T-helper 1 cell treated with Interleukin-12 subunit alpha and Interleukin-12 subunit beta and Interleukin-4 antibody, amounts not matched to agents 30 μg/mL and 1 μg/mL, for 36 hours (primary cell): ENCODE data around the gene ROR1.

Experiments used
- H3K27ac Mint-ChIP-seq: one replicate; pipeline ENCODE4 v1.8.0; 2021; ENCODE audit warnings: mild to moderate bottlenecking, mixed read lengths
- H3K27me3 Mint-ChIP-seq: one replicate; pipeline ENCODE4 v1.8.0; 2021; ENCODE audit warnings: low read depth, mixed read lengths
- H3K36me3 Mint-ChIP-seq: one replicate; pipeline ENCODE4 v1.8.0; 2021; ENCODE audit warnings: low read depth, mixed read lengths
- H3K4me1 Mint-ChIP-seq: one replicate; pipeline ENCODE4 v1.8.0; 2021; ENCODE audit warnings: low read depth, mixed read lengths
- H3K4me3 Mint-ChIP-seq: one replicate; pipeline ENCODE4 v1.8.0; 2021; ENCODE audit warnings: mild to moderate bottlenecking, moderate library complexity, mixed read lengths
- H3K9me3 Mint-ChIP-seq: one replicate; pipeline ENCODE4 v1.8.0; 2021; ENCODE audit warnings: mixed read lengths

The ROR1 gene

DNA sequence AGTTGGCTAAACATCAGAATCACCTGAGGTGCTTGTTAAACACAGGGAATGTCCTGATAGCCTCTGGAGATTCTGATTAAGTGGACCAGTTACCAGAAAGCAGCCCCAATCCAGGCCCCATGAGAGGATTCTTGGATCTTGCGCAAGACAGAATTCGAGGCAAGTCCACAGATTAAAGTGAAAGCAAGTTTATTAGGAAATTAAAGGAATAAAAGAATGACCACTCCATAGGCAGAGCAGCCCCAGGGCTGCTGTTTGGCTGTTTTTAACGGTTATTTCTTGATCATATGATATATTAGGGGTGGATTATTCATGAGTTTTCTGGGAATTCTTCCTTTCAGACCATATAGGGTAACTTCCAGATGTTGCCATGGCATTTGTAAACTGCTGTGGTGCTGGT, 176.2 kb downstream of the ROR1 start:
- Mint-ChIP-seq H3K36me3 (no peaks in the 10 kb centered on the region), H3K4me3 (no peak overlapping the region), H3K9me3 (peaks cover 4% of the 10 kb centered on the region), H3K27ac (no peak overlapping the region), H3K4me1 (no peaks in the 10 kb centered on the region), H3K27me3 (no peaks in the 10 kb centered on the region)

GRCh38 chr1:63951059-63951946, 177.5 kb downstream of the ROR1 start:
- Mint-ChIP-seq H3K4me1 (no peaks in the 10 kb centered on the region), H3K4me3 (no peak overlapping the region), H3K9me3 (peaks cover 4% of the 10 kb centered on the region), H3K36me3 (no peaks in the 10 kb centered on the region), H3K27ac (no peak overlapping the region), H3K27me3 (no peaks in the 10 kb centered on the region)

- H3K27me3 Mint-ChIP-seq = no peaks in the 10 kb centered on the region
- H3K9me3 Mint-ChIP-seq = peaks cover 17% of the 10 kb centered on the region
- no peaks in the 10 kb centered on the region for H3K4me1 Mint-ChIP-seq
- H3K36me3 Mint-ChIP-seq = no peaks in the 10 kb centered on the region
- H3K27ac Mint-ChIP-seq = no peak overlapping the region
- no peak overlapping the region for H3K4me3 Mint-ChIP-seq
These were observed 180.4 kb downstream of the ROR1 start for GRCh38 chr1:63954187-63954586.

DNA sequence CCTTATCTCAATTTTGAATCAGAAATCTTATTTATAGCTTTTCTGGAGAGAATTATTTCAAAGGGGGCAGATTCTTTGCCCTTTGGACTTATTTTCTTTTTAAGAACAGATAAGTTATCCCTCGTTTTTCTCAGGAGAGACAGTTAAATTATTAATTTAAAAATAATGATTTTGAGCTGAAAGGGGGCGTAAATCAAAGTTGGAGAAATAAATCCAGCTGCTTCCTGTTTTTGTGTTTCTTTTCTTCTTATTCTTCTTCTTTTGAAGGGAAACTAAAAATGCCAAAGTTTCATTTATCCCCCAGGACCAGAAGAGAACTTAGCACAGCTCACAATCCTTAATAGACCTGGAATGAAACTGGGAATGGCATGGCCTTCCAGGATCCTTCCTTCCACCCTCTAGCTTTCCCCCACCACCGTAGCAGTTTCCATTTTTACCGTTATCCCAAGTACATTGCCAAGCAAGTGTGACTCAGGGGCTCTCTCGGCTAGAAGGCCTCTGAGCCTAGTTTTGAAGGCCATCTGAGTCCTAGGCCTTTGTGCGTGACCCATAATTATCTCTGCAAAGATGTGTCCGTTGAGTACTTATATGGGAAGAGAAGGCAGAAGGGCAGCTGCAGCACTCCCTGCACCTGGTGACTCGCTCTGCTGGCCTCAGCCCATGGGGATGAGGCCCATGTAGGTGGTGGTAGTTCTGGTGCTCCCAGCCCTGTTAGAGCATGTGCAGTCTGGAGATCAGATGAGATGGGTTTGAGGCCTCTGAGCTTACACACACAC, 181.7 kb downstream of the ROR1 start:
- peaks cover 2% of the 10 kb centered on the region for H3K36me3 Mint-ChIP-seq
- peaks cover 23% of the 10 kb centered on the region for H3K9me3 Mint-ChIP-seq
- no peak overlapping the region for H3K4me3 Mint-ChIP-seq
- H3K4me1 Mint-ChIP-seq = no peaks in the 10 kb centered on the region
- H3K27me3 Mint-ChIP-seq = no peaks in the 10 kb centered on the region
- H3K27ac Mint-ChIP-seq = no peak overlapping the region

- no peaks in the 10 kb centered on the region for H3K27me3 Mint-ChIP-seq
- H3K36me3 Mint-ChIP-seq = peaks cover 2% of the 10 kb centered on the region
- no peak overlapping the region for H3K27ac Mint-ChIP-seq
- H3K9me3 Mint-ChIP-seq = peaks cover 23% of the 10 kb centered on the region
- H3K4me3 Mint-ChIP-seq = no peak overlapping the region
- no peaks in the 10 kb centered on the region for H3K4me1 Mint-ChIP-seq
These were observed 184.7 kb downstream of the ROR1 start for GRCh38 chr1:63958556-63958955.

- Mint-ChIP-seq H3K27me3 (peaks cover under 1% of the 10 kb centered on the region), H3K4me1 (no peaks in the 10 kb centered on the region), H3K9me3 (peaks cover 19% of the 10 kb centered on the region), H3K27ac (no peak overlapping the region), H3K4me3 (no peak overlapping the region), H3K36me3 (peaks cover 2% of the 10 kb centered on the region)
These were observed 186.5 kb downstream of the ROR1 start for GRCh38 chr1:63960326-63960725.

DNA sequence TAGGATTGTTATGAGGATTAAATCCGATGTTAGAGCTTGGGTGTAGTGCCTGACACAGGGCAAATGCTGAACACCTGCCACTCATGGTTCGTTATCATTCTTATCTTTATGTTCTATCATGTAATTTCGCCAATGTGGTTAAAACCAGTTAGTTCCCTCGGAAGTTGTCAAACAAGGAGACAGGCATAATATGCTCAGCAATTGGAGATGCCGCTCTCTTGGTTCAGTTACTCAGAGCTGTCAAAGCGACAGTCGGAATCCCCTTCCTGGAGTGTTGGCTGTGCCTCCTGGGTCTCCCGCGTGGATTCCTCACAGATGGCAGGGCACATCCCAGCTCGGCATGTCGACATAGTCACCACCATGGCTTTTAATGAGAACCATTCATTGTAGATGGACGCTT, 192.2 kb downstream of the ROR1 start:
- no peaks in the 10 kb centered on the region for H3K9me3 Mint-ChIP-seq
- no peak overlapping the region for H3K4me3 Mint-ChIP-seq
- H3K36me3 Mint-ChIP-seq = no peaks in the 10 kb centered on the region
- no peaks in the 10 kb centered on the region for H3K4me1 Mint-ChIP-seq
- no peak overlapping the region for H3K27ac Mint-ChIP-seq
- H3K27me3 Mint-ChIP-seq = peaks cover 16% of the 10 kb centered on the region

GRCh38 chr1:63967901-63968300, 194.1 kb downstream of the ROR1 start:
- H3K9me3 Mint-ChIP-seq = no peaks in the 10 kb centered on the region
- H3K4me1 Mint-ChIP-seq = no peaks in the 10 kb centered on the region
- no peak overlapping the region for H3K27ac Mint-ChIP-seq
- peaks cover 16% of the 10 kb centered on the region for H3K27me3 Mint-ChIP-seq
- H3K4me3 Mint-ChIP-seq = no peak overlapping the region
- no peaks in the 10 kb centered on the region for H3K36me3 Mint-ChIP-seq

DNA sequence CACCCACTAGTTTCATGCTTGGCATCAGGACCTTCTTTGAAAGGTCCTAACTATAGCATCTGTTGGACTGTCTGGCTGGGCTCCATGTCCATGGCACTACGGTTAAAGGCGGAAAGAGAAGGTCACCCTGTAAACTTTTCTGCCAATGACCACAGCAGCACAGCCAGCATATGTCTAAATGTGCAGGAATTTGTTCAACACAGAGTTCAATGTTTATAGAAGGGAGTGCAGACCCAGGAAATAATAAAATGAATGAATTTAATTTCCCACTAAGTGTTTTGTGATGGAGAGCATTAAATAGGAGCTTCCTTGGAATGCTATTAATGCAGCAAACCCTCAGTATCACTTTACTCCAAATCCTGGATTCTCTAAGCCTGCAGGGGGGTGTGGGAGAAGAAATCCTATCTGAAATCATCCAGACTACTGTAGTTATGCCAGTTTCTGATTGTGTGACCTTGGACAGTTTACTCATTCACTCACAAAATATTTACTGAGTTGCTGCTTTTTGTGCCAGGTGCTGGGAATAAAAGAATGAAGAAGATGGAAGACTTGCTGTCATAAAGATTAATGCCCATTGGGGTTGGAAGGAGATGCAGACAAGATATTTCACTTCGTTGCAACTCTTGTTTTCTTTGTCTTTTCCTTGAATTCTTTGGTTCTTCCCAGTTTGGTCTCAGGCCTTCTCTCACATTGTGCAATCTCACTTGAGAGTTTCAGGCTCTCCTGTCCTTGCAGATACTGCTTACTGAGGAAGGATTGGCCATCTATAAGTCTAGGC, 195.0 kb downstream of the ROR1 start:
- Mint-ChIP-seq H3K36me3 (no peaks in the 10 kb centered on the region), H3K4me1 (no peaks in the 10 kb centered on the region), H3K9me3 (no peaks in the 10 kb centered on the region), H3K27ac (no peak overlapping the region), H3K27me3 (peaks cover 16% of the 10 kb centered on the region), H3K4me3 (no peak overlapping the region)

GRCh38 chr1:63969441-63969901, 195.7 kb downstream of the ROR1 start:
- Mint-ChIP-seq H3K36me3 (no peaks in the 10 kb centered on the region), H3K9me3 (no peaks in the 10 kb centered on the region), H3K4me1 (no peaks in the 10 kb centered on the region), H3K4me3 (no peak overlapping the region), H3K27me3 (peaks cover 16% of the 10 kb centered on the region), H3K27ac (no peak overlapping the region)

- no peaks in the 10 kb centered on the region for H3K4me1 Mint-ChIP-seq
- peaks cover 7% of the 10 kb centered on the region for H3K27me3 Mint-ChIP-seq
- no peak overlapping the region for H3K27ac Mint-ChIP-seq
- no peak overlapping the region for H3K4me3 Mint-ChIP-seq
- no peaks in the 10 kb centered on the region for H3K9me3 Mint-ChIP-seq
- no peaks in the 10 kb centered on the region for H3K36me3 Mint-ChIP-seq
These were observed 197.7 kb downstream of the ROR1 start for GRCh38 chr1:63971557-63971956.

DNA sequence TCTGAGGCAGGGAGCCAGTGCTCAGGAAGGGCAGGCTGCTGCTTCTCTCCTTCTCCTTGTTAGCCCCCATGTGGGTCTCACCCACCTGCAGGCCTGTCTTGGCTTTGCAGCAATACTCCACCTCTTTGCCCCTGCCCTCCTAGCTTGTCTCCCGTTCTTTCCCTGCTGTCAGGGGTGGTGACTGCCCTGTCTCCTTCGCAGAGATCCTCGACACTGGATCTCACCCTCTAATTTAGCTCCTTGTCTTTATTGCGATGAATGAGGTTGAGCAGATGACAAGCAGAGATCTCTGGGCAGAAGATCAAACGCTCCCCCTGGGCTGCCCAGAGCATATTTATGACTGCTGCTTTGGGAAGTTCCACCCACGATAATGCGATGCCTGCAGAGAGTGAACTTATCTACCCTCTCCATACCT, 199.2 kb downstream of the ROR1 start:
- no peaks in the 10 kb centered on the region for H3K36me3 Mint-ChIP-seq
- H3K27ac Mint-ChIP-seq = no peak overlapping the region
- no peaks in the 10 kb centered on the region for H3K27me3 Mint-ChIP-seq
- H3K4me3 Mint-ChIP-seq = no peak overlapping the region
- no peaks in the 10 kb centered on the region for H3K4me1 Mint-ChIP-seq
- no peaks in the 10 kb centered on the region for H3K9me3 Mint-ChIP-seq

DNA sequence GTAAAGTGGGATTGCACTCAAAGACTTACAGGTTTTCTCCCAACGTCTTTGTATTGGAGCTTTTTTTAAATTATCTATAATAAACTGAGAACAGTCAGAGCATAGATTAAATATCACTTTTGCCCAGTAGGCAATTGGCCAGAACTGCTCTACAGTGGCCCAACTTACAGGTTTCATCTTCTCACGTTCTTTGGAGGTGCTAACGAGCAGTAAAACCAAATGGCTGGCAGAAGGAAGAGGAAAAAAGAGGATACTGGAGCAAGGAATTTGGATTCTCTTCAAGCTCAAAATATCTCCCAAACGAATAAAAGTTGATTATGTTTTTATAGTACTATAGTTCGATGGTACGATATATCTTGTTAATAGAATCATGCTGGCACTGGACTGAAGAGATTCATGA, 201.1 kb downstream of the ROR1 start:
- Mint-ChIP-seq H3K27me3 (no peaks in the 10 kb centered on the region), H3K27ac (no peak overlapping the region), H3K36me3 (no peaks in the 10 kb centered on the region), H3K9me3 (no peaks in the 10 kb centered on the region), H3K4me1 (no peaks in the 10 kb centered on the region), H3K4me3 (no peak overlapping the region)

- Mint-ChIP-seq H3K9me3 (no peaks in the 10 kb centered on the region), H3K27ac (no peak overlapping the region), H3K27me3 (no peaks in the 10 kb centered on the region), H3K36me3 (no peaks in the 10 kb centered on the region), H3K4me1 (no peaks in the 10 kb centered on the region), H3K4me3 (no peak overlapping the region)
These were observed 201.7 kb downstream of the ROR1 start for GRCh38 chr1:63975481-63975880.
